Left renal cortex interstitium (tissue), 4 donors: ENCODE measurements around the gene FOXO6. TPM values are rescaled to one million over a fixed set of nuclear protein-coding genes. Genes with fewer than 3 reads are reported as not detected.

ENCODE experiments used
- DNase-seq, 4 donors: peaks; one replicate each; pipeline ENCODE4 v3.0.0-alpha.2; 2013; ENCODE audit warnings: low read depth in 4 of 4, low spot score in 2 of 4, missing footprints in 1 of 4
- polyA plus RNA-seq, 4 donors: library from polyadenylated mRNA; unstranded; fragments of 120-200 nt; gene quantifications; one replicate each; pipeline ENCODE4 v1.2.1, GENCODE V29; 2013; ENCODE audit not compliant: insufficient read length in 4 of 4

Gene FOXO6
- polyA plus RNA-seq, 4 donors, result 1.6 to 3.2 (median 2.4) TPM

DNA sequence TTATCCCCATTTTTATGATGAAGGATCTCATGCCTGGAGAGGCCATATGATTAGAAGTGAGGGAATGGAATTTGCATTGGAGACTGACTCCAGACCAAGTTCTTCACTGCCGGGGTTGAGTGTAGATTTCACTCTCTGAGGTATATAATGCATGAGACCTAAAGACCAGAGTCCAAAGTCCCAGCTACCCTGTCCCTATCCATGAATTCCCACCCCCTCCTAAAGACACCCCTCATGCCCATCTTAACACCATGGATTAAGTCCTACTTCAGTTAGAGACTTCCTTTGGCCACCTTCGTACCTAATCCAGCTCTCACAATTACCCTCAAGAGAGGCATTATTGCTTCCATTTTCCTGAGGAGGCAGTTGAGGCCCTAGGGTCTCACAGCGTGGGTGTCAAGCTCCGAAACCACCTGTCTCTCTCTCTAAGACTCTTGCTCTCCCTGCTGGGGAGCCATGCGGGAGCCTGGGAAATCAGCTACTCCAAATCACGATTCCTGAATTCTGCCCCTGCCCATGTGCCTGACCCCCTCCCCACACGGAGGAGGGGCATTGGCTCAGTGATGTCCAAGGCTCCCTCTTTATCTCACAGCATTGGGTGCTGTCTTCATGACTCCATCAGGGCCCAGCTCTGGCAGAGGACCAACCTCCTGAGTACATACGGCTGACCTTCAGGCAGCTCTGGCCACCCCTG, 11.7 kb upstream of the FOXO6 start:
- DNase-seq, result no peak

DNA sequence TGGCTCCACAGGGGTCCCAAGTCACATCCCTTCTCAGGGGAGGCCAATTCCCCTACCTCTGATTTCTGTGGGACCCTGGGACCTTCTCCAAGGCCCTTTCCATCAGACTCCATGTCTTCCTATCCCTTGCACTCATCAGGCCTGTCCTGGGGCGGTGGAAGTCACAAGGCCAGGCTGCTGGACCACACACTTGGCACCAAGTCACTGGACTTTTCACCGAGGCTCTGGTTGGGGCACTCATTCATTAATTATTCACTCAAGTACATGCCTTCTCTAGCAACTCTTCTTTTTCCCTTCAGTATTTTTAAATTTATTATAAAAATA, 11.2 kb upstream of the FOXO6 start:
- DNase-seq, result no peak

DNA sequence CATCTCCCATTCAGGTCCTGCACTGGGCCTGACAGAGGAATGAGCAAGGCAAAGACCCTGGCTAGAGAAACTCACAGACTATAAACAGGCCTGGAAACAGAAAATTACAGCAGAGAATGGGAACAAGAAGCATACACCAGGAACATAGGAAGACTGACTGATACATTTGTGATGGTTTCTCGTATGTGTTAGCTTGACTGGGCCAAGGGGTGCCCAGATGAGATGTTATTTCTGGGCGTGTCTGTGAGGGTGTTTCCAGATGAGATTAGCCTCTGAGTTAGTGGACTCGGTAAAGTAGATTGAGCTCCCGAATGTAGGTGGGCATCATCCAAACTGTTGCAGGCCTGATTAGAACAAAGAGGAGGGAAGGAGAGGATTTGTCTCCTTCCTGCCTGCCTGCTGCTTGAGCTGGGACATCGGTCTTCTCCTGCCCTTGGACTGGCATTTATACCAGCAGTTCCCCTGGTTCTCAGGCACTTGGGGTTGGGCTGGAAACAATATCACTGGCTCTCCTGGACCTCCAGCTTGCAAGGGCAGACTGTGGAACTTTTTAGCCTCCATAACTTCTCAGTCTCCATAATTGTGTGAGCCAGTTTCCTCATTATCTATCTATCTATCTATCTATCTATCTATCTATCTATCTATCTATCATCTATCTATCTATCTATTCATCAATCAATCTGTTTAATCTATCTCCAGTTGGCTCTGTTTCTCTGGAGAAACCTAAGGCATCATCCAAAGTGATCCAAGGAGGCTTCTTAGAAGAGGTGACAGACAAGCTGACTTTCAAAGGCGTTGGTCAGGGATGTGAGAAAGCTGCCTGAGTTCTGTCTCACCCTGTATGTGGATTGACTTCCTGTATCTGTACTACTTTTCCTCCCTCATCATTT, 9.7 kb upstream of the FOXO6 start:
- no peak for DNase-seq

DNA sequence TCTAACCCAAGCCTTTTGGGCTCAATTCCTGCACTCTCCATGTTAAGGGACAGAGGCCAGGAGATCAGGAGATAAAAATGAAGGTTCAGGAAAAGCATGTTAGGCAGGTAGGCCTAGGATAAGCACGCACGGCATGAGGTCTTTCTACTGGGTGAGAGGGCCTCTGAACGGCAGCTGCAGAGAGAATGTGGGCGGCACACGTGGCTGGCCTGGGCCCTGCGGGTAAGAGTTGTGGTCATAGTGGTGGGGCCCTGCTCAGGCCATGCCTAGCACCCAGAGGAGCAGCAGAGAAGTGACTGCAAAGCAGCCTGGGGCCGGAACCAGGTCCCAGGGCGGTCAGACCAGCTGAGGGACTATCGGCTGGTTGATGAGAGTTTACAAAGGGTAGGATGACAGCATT, 7.5 kb upstream of the FOXO6 start:
- DNase-seq, result no peak

DNA sequence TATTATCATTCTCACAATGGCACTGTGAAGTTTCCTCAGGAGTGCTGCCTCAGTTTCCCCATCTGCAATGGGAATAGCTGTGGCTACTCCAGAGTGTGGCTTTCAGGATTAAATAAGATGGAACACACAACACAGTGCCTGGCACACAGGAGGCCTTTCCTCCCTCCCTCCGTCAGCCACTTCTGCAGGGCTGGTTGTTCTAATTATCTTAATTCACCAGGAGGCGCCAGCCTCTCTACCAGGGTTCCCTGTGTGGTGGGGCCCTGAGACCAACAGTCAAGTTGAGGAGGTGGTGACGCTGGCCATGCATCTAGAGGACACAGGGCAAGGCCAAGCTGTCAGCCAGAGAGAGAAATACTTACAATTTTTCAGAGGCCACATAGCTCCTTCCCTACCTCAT, 6.3 kb upstream of the FOXO6 start:
- no peak for DNase-seq

DNA sequence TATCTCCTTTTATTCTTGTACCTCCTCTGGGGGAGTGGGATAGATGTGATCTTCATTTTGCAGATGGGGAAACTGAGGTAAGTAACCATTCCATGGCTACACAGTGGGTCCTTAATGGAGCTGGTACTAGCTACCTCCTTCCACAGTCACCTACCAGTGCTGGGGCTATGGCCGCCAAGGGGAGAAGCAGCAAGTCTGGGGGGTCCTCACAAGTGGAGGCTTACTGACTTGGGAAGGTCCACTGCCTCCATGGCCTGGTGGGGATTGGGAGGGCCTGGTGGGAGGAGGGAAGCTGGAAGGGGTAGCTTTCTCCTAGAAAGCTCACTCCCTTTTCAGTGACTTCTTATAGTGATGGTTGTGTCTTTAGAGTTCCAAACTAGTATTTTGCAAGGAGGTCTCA, 5.9 kb upstream of the FOXO6 start:
- DNase-seq, result no peak

DNA sequence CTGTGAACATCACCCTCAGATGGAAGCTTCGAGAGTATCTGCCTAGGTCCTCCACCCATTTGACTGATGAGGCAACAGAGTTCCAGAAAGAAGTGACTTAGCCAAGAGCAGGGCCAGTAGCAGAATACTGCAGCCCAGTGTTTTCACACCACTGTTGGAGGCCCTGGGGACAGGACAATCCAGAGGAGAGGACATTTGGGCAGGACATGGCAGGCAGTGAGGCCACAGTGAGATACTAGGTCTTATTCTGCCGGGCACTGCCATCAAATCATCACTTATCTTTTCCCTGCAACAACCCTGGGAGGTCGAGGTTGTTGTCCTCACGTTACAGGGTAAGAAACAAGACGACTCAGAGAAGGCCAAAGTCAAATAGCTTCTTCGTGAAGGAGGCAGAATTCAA, 5.5 kb upstream of the FOXO6 start:
- no peak for DNase-seq

DNA sequence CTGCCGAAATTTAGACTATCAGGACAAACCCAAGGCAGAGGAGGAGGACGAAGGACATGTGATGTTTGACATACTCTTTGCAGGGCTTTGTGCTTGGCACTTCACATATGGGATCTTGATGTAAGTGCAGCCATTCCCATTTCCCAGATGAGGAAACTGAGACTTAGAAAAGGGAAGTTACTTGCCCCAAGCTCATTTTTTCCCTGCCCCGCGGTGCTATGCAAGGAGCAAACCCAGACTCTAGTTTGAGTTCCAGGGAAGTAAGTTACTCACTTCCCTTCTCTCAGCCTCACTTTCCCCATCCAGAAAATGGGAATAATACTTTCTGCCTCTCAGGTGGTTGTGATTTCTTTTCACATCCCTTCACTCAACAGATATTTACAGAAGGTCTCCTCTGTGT, 4.5 kb upstream of the FOXO6 start:
- no peak for DNase-seq

DNA sequence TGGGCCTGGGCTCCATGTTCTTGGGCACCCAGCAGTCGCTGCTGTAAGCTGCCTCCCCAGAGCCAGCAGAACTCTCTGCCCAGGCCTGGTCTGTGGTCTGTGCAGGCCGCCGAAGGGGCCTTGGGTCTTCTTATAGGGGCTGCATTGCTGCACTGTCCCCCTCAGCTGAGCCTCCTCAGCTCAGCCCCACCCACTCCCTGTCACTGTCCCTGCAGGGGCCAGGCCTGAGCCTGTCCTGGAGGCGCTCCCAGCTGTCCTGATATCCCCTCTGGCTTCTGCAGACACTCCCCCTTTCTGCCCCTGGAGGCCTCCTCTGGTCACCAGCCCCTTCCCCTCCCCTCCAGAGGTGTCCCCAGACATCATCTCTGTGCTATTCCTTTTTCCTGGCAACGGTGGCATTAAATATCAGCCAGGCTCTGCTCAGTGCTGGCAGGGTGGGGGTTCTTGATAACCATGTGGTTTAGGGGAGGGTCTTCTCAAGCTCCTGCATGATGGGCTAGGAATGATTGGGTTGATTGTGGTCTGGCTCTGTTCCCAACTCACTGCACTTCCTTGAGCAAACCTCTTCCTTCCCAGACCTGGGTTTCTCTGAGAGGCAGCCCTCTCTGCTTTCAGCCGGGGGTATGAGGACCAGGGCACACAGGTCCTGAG, 3.7 kb upstream of the FOXO6 start:
- no peak for DNase-seq

DNA sequence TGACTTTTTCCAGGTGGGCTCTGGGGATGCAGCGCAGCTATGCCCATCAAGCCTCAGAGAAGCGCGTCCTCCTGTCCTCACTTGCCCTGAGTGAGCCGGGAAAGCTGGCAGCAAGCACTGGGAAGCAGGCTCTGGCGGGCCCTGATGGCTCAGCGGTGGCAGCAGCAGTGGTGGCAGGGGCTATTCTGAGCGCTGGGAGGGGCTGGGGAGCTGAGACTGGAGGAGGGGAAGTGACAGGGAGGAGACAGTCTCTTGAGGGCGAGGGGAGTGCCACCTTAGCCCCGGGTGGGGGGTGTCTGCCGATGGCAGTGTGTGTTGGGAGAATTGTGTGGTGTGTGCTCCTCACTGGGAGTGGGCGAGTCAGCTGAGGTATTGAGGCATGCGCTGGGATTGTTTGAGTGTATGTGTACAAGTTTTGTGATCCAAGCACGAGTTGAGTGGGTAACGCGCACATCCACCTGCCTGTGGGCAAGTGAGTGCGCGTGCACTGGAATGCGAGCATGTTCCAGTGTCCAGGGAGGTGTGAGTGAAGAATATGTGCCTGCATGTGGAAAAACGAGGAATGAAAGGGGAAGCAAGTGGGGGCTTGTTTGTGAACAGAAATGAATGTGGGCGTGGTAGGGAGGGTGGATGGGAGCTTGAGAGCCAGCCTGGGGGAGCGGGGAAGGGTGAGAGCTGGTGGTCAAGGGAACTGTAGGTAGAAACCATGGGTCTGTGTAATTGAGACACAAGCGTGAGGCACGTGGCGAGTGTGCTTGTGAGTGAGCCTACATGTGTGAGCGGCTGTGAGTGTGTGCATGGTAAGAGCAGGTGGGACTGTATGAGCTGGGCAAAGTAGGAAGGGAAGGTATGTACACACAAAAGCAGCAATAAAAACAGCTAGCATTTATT, 2.9 kb upstream of the FOXO6 start:
- no peak for DNase-seq

DNA sequence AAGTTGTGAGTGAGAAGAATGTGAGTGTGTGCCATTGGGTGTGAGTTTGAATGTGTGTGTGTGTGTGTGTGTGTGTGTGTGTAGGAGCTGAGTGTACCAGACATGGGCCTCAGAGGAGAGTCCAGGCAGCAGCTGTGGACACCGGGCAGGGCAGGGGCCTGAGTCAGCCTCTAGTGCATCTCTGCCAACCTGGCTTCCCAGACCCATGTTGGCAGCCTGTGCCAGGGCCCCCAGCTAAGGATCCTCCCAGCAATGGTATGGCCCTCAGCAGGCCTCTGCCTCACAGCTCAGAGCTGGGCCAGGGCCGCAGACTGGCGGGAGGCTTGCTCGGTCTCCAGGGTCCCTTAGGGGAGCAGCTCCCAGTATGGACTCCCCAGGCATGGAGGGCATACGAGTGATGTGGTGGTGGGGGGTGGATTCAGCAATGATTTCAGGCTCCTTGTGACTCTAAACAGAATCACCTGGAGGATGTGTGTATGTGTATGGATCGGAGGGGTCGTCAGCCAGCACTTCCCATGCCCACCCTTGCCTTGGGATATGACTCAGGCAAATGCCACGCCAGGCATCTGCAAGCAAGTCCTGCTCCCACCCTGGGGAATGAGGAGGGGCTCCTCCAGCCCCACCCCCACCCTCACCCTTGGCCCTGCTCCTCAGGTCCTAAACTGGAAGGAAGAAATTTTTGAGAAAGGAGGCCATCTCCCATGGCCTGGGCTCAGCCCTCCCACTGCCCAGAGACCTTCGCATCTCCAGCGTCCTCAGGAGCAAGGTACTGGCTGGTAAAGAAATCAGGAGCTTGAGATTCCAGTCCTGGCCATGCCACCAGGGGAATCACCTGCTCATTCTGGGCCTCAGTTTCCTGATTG, 1.8 kb upstream of the FOXO6 start:
- DNase-seq, result no peak

DNA sequence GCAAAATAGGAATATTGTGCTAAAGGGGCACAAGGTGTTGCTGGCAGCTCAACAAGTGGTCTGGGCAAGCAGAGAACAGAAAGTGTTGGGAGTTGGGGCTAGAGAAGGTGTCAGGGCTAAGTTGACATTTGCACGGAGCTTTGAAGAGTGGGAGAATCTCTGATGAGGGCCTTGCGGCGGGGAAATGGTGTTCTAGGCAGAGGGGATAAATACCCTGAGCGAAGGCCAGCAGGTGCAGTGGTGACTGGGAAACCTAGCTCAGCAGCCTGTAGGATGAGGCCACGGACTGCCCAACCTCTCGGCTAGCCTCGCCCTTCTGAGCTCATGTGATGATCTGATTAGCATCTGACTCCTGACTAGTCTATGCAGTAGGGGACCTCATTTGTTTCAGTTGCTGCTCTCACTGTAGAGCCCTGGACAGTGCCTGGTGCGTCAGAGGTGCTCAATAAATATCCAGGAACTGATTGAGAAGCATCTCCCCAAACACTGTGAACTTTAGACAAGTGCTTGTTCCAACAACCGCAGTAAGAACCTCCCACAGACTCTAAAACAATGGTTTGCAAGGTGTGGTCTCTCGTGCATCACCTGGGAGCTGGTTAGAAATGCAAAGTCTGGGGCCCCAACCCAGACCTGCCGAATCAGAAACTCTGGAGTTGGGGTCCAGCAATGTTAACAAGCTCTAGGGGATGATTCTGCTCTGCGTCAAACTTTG, 1.0 kb upstream of the FOXO6 start:
- no peak for DNase-seq

DNA sequence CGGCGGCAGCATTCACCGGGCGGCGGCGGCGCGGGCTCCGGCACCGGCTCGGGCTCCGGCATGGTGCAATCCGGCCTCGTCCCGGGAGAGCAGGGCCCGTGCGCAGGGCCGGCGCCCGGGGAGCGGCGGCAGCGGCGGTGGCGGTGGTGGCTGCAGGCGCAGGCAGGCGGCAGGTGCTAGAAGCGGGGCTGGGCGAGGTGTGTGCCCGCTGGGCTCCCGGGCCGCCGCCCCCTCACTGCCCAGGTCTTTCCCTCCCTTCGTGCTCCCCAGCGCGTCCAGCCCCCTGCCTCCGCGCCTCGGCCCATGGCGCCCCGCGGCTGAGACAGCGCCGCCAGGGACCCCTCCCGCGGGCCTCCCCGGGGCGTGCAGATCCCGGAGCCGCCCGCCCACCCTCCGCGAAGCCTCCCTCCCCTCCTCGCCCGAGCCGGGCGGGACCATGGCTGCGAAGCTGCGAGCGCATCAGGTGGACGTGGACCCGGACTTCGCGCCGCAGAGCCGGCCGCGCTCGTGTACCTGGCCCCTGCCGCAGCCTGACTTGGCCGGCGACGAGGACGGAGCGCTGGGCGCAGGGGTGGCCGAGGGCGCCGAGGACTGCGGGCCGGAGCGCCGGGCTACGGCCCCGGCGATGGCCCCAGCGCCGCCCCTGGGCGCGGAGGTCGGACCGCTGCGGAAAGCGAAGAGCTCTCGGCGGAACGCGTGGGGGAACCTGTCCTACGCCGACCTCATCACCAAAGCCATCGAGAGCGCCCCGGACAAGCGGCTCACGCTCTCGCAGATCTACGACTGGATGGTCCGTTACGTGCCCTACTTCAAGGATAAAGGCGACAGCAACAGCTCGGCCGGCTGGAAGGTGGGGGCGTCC, 492 bp downstream of the FOXO6 start:
- no peak for DNase-seq

DNA sequence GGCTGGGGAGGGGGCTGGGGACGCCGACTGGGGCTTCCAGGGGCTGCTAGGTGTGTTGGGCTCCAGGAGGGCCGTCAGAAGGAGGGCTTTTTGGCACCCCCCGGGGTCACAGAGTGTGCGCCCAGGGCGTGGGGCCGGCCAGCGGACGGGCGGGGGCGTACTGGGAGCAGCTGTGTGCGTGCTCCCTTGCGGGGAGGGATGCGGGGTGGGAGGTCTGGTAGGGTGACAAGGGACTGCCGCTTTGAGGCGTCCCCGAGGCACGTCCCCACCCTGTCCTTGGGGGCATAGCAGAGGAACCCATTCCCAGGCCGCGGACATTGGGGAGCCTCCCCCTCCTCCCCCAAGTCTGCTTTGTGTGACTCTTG, 1.1 kb downstream of the FOXO6 start:
- no peak for DNase-seq

DNA sequence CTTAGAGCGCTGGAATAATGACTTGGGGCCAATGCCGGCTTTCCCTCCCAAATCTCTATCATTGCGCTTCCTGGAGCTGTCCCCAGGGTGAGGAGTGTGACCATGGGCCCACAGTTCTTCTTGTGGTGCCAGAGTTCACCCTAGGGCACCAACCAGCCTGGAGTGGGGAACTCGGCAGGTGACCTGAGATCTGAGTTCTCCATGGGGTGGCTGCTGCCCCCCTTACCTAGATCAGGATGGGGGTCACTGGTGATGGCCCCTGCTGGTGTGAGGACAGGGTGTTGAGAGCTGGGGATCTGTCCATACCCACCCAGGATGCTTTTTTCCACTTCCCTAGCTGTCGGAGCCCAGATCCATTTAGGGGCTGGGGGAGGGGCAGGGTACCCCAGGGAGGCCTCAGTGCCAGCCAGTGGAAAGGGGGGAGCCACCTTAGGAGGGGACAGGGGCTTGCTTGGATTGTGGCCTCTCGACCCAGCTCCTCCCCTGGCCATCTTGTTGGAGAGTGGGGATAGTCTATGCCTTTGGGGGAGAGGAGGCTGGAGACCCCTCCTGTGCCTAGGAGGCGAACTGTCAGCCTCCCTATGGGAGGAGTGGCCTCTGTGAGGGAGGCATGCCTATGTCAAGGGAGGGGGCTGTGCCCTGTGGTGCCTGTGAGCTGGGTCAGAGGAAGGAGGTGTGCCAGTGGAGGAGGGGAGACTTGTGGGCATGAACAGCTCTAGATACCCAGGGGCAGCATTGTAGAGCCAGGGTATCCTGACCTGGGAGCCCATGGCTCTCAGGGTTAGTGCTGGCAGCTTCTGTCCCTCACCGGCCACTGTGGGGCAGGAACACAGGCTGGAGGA, 1.7 kb downstream of the FOXO6 start:
- no peak for DNase-seq

DNA sequence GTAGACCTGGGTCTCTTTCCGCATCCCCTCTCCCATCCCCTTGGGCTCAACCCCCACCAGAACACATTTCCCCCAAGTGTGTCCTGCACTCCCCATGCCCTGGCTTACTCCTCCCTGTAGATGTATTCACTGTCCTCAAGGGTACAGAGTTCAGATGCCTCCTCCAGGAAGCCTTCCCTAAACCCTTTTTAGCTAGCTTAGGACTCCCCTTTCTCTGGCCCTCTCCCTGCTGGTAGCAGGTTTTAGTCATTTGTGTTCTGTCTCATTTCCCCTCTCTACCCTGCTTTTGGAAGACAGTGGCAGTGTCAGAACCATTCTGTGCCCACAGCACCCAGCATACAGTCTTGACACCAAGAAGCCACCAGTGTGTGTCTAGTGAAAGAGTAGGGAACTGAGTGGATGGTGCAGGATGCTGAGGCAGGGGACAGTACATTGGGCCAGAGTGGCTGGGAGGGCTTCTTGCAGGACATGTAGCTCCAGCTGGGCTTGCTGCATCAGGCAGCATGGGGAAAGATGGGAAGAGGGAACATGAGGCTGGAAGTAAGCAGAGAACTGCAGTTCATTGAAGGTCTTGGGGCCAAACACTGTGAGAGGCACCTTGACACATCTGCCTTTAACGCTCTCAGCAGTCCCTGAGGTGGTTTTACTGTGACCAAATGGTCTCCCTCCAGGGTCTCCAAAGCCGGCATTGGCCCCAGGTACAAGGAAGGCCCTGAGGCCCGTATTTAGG, 2.5 kb downstream of the FOXO6 start:
- no peak for DNase-seq
